ENCODE measurements around the gene GRAP2.

- TF ChIP-seq POLR2A (IDR thresholded peaks at IDR 0.05) (no peak), CTCF (IDR thresholded peaks at IDR 0.05) (no peak)
Observed at GRCh38 chr22:39974065-39974464, 73.2 kb downstream of the GRAP2 start.
